Measurements from ENCODE around the gene ORM2.

DNA sequence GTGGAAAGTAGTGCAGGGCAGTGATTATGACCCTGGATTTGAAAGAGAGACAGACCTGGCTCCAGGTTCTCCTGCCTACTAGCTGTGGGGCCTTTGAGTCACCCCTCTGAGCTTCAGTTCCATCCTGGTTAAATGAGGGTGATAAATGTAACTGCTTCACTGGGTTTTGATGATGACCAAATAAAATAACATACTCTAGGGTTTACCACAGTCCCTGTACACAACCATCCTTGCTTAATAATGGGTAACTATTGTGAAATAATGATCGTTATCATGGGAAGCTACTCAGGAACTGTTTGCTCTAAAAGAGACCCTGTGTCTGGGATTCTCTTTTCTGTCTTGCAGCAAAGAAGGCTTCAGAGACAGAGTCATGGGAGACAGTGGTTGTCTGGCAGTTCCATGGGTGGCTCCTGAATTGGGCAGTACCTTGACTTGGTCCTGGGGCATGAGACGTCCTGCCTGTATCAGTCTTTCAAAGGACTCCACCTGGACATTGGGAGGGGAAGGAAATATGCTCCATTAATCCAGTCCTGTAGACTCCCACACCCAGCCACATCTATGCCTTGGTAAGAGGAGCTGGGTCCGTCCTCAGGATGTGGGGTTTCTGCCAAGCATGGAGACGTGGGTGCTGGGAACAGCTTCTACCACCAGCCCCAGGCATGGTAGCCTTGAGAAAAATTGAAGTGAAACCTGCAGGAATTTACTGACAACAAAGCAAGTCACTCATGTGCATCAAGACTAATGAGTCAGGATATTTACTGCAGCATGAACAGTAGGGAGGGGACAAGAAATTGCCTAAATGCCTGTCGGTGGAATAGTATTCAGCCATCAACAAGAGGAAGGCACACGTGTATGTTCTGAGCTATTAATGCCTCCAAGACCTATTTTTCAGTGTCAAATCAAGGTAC lies 34.7 kb downstream of the ORM2 start:
- TF ChIP-seq, protein P1, sequence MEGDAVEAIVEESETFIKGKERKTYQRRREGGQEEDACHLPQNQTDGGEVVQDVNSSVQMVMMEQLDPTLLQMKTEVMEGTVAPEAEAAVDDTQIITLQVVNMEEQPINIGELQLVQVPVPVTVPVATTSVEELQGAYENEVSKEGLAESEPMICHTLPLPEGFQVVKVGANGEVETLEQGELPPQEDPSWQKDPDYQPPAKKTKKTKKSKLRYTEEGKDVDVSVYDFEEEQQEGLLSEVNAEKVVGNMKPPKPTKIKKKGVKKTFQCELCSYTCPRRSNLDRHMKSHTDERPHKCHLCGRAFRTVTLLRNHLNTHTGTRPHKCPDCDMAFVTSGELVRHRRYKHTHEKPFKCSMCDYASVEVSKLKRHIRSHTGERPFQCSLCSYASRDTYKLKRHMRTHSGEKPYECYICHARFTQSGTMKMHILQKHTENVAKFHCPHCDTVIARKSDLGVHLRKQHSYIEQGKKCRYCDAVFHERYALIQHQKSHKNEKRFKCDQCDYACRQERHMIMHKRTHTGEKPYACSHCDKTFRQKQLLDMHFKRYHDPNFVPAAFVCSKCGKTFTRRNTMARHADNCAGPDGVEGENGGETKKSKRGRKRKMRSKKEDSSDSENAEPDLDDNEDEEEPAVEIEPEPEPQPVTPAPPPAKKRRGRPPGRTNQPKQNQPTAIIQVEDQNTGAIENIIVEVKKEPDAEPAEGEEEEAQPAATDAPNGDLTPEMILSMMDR (IDR thresholded peaks at IDR 0.05), result no peak
- TF ChIP-seq EZH2 (IDR thresholded peaks at IDR 0.05; ENCODE audit: borderline replicate concordance, insufficient read depth, low read depth, low read length, poor library complexity, severe bottlenecking), result no peak
